Transverse colon (tissue), 4 donors: ENCODE results near the gene SULT1A1.

Experiments
- POLR2AphosphoS5 ChIP-seq, 3 donors: sonication (generic); formaldehyde crosslinking; IDR thresholded peaks; one replicate each; pipeline ENCODE4 v1.6.1; 2016; ENCODE audit warnings: antibody characterized with exemption in 3 of 3
- TF ChIP-seq, protein P1 (sequence below), 5 experiments: fragments of 200-600 bp in 3 of 5; fragments of 450-650 bp in 2 of 5; sonication (generic) in 3 of 5; IDR thresholded peaks; 1 replicate in 2 of 5; 2 replicates in 3 of 5; pipeline ENCODE4 v1.5.1; 2016 to 2017; ENCODE audit warnings: antibody characterized with exemption in 5 of 5, inconsistent platforms in 3 of 5, mild to moderate bottlenecking in 2 of 5, moderate library complexity in 1 of 5

DNA sequence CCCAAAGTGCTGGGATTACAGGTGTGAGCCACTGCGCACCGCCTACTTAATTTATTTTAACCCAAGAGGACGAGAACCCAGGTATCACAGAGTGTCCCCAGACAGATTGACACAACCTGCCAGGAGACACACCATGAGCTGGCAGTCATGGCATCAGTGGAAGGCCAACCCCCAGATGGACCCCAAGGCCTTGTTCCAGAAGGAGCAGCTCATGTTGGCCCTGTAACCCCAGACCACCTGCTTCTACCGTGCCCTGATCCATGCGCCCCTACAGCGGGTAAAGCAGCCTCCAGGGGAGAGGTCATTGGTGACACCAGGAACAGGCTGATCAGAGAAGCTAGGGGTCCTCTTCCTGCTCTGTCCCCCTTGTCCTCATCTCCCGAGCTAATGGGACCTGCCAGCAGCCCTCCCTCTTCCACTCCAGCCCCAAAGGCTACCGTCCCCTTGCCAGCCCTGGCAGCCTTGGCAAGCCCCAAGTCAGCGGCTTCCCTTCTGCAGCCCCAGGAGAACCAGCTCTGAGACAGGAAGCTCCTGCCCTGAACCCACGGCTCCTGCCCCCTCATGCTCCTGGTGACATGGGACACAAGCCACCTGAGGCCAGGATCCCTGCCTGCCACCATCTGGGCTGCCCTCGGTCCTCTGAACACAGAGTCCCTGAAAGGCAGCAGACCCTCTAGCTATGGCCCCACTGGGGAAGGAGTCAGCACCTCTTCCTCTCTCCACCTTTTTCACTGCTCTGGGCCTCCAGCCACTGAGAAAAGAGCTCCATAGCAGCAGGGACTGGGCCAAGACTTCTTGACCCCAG is 6.3 kb downstream of the SULT1A1 start:
- TF ChIP-seq, protein P1, sequence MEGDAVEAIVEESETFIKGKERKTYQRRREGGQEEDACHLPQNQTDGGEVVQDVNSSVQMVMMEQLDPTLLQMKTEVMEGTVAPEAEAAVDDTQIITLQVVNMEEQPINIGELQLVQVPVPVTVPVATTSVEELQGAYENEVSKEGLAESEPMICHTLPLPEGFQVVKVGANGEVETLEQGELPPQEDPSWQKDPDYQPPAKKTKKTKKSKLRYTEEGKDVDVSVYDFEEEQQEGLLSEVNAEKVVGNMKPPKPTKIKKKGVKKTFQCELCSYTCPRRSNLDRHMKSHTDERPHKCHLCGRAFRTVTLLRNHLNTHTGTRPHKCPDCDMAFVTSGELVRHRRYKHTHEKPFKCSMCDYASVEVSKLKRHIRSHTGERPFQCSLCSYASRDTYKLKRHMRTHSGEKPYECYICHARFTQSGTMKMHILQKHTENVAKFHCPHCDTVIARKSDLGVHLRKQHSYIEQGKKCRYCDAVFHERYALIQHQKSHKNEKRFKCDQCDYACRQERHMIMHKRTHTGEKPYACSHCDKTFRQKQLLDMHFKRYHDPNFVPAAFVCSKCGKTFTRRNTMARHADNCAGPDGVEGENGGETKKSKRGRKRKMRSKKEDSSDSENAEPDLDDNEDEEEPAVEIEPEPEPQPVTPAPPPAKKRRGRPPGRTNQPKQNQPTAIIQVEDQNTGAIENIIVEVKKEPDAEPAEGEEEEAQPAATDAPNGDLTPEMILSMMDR (IDR thresholded peaks at IDR 0.05) = no peak
- TF ChIP-seq POLR2AphosphoS5 (IDR thresholded peaks at IDR 0.05) = no peak
